ENCODE results near the gene CUL4A.
A peak's percentile ranks its signal among the peaks of the same experiment; 100 is the strongest.
"Not testable (repeated sequence)": the region's sequence is repeated elsewhere in the genome, so short reads cannot be mapped to it uniquely, and the experiment has no call there.

The CUL4A gene

GRCh38 chr13:113209336-113209758, at the start of gene CUL4A:
Gene CUL4A, plus strand, starts transcription at chr13:113209613. Its CDS starts 15 bp downstream, at chr13:113209628.
- peak within 1 kb of the TSS; percentile 96 to 100 (median 99) for H3K27ac ChIP-seq

DNA sequence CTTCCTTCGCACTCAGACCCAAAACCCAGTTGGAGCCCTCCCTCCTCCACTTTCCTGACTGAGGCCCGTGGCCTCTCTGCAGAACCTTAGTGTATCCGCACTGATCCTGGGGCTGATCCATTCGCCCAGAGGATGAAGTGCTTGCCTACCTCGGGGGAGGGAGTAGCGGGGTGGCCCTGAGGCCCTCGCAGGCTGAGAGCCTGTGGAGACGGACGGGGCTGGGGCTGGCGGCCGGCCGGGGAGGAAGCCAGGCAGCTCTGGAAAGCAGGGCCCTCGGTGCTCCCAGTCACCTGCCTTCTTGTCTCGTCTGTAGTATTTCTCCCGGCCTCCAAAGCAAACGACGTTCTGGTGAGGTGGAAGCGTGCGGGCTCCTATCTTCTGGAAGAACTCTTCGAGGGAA, 49.7 kb upstream of the CUL4A start:
- no peak overlapping the region for H3K4me3 ChIP-seq

More at GRCh38 chr13:113209336-113209758, at the start of gene CUL4A:
- H3K4me3 ChIP-seq = peak within 1 kb of the TSS; percentile 66 to 96 (median 83)

GRCh38 chr13:113160983-113161382, 48.4 kb upstream of the CUL4A start:
- H3K27ac ChIP-seq = peak overlapping the region in 2 of 21 experiments; percentile 46 to 65

More for the DNA sequence above, 49.7 kb upstream of the CUL4A start:
- no peak overlapping the region for H3K27ac ChIP-seq

DNA sequence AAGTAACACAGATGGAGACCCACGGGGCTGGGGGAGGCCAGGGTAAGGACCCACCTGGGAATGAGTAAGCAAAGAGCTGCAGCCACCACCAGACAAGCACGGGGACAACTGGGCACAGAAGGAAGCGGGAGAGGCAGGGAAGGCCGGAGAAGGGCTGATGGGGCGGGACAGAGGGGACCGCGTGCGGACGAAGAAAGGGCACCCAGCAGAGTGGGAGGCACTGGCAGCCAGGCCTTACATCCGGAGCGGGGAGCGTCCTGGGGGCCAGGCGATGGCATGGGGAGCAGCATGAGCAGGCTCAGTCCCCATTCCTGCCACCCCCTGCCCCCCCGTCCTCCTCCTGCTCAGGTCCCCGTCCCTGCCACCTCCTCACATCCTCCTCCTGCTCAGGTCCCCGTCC, 48.0 kb upstream of the CUL4A start:
- H3K4me3 ChIP-seq = no peak overlapping the region

More at GRCh38 chr13:113160983-113161382, 48.4 kb upstream of the CUL4A start:
- no peak overlapping the region for H3K4me3 ChIP-seq

DNA sequence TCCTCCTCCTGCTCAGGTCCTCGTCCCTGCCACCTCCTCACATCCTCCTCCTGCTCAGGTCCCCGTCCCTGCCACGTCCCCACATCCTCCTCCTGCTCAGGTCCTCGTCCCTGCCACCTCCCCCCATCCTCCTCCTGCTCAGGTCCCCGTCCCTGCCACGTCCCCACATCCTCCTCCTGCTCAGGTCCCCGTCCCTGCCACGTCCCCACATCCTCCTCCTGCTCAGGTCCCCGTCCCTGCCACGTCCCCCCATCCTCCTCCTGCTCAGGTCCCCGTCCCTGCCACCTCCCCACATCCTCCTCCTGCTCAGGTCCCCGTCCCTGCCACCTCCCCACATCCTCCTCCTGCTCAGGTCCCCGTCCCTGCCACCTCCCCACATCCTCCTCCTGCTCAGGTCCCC, 47.4 kb upstream of the CUL4A start:
- H3K27ac ChIP-seq, H3K4me3 ChIP-seq: not testable (repeated sequence)

More for the DNA sequence above, 48.0 kb upstream of the CUL4A start:
- peak overlapping the region in 2 of 21 experiments; percentile 46 to 65 for H3K27ac ChIP-seq

DNA sequence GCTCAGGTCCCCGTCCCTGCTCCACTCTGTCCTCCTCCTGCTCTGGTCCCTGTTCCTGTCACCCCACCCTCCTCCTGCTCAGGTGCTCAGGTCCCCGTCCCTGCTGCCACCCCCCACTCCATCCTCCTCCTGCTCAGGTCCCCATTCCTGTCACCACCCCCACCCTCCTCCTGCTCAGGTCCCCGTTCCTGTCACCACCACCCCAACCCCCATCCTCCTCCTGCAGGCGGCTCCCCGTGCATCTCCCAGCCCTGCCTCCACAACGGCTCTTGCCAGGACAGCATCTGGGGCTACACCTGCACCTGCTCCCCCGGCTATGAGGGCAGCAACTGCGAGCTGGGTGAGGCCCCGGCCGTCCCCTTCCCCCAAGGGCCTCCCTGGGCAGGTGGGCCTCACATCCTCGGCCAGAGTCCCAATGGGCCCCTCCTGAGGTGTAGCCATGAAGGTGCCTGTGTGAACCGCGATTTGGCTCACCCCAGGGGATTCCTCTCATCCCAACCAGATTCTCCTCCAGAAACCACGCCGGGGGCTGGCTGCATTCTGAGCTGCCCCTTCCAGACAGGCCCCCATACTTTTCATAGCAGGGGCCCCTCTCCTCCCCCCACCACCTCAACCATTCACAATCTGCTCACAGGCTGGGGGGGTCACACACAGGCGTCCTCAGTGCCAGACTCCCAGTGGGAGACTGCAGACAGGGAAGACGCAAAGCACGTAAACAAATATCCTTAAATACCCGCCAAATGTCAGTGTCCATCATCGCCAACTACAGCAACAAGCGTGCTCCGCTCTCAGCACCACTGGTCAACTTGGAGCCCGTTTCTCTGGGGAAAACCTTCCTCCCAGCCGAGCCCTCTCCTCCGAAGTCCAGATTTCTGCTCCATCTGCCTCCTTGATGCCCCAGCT, 46.4 kb upstream of the CUL4A start:
- Histone ChIP-seq H3K27ac (peak overlapping the region in 2 of 21 experiments; percentile 21 to 51), H3K4me3 (no peak overlapping the region)

DNA sequence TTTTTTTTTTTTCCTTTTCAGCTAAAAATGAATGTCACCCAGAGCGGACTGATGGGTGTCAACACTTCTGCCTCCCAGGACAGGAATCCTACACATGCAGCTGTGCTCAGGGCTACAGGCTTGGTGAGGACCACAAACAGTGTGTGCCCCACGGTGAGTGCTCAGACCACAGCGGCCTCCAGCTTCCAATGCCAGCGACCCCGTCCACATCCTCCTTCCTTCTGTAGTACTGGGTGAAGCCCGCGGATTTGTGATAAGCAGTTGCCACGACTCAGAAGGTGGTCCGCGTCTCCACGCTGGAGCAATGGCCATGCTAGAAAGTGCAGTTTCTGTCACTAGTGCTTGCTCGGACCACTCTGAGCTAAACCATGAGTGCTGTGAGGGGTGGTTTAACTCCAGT, 44.9 kb upstream of the CUL4A start:
- H3K27ac ChIP-seq = no peak overlapping the region
- no peak overlapping the region for H3K4me3 ChIP-seq

- Histone ChIP-seq H3K27ac (no peak overlapping the region), H3K4me3 (no peak overlapping the region)
Measured at GRCh38 chr13:113166266-113166665, 43.1 kb upstream of the CUL4A start.

- H3K27ac ChIP-seq = no peak overlapping the region
- no peak overlapping the region for H3K4me3 ChIP-seq
Measured at GRCh38 chr13:113166681-113167080, 42.7 kb upstream of the CUL4A start.

- H3K27ac ChIP-seq = no peak overlapping the region
Measured at GRCh38 chr13:113167155-113167554, 42.3 kb upstream of the CUL4A start.

DNA sequence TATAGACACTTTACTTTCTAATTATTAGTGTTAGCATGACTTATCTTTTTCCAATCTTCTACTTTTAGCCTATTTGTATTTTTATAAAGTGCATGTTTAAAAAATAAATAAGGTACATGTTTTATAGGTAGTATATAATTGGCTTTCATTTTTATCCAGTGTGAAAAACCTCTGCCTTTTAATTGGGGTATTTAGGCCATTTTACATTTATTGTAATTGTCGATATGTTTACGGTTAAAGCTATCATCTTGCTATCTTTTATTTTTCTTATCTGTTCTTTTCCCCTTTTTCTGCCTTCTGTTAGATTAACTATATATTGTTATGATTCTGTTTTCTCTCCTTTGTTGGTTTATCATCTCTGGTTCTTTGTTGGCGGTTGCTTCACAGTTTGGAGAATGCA, 41.8 kb upstream of the CUL4A start:
- no peak overlapping the region for H3K4me3 ChIP-seq

More at GRCh38 chr13:113167155-113167554, 42.3 kb upstream of the CUL4A start:
- no peak overlapping the region for H3K4me3 ChIP-seq

DNA sequence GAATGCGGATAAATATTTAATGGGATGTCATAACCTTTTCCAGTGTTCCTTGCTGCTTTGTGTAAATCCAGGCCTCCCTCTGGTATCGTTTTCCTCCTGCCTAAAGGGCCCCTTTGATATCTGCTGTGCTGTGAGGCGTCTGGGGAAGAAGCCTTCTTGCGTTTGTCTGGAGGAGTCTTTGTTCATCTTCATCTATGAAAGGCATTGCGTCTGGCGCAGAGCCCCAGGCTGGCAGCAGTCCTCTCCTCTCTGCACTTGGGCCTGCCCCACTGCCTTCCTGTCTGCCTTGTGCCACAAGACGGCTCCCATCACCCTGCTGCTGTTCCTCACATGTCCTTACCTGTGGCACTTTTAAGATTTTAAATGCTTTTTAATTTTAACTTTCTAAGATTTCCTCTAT, 41.2 kb upstream of the CUL4A start:
- H3K4me3 ChIP-seq = no peak overlapping the region
- no peak overlapping the region for H3K27ac ChIP-seq

More for the DNA sequence above, 41.8 kb upstream of the CUL4A start:
- H3K27ac ChIP-seq = no peak overlapping the region

GRCh38 chr13:113169277-113170272, 39.8 kb upstream of the CUL4A start:
- H3K4me3 ChIP-seq = no peak overlapping the region
- no peak overlapping the region for H3K27ac ChIP-seq

DNA sequence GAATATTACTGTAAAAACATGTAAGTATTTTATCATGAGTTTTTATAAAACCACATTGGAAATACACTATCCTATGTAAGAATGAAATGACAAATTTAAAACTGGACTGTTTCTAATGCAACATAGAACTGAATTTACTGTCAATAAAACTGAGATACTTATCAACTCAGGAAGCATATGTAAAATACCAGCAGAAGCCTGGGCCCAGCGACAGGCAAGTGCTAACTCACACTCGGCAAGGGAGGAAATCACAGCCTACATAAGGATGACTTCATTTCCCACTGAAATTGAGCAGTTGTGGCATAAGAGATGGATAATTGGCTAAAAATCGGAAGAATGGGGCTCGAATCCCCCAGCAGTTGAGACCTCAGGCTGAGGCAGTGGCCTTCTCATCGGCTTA, 38.9 kb upstream of the CUL4A start:
- no peak overlapping the region for H3K27ac ChIP-seq
- H3K4me3 ChIP-seq = no peak overlapping the region

GRCh38 chr13:113171250-113172125, 37.9 kb upstream of the CUL4A start:
- no peak overlapping the region for H3K27ac ChIP-seq

GRCh38 chr13:113172419-113172926, 36.9 kb upstream of the CUL4A start:
- H3K27ac ChIP-seq = no peak overlapping the region
- no peak overlapping the region for H3K4me3 ChIP-seq

More at GRCh38 chr13:113171250-113172125, 37.9 kb upstream of the CUL4A start:
- H3K4me3 ChIP-seq = no peak overlapping the region

GRCh38 chr13:113176280-113176679, 33.1 kb upstream of the CUL4A start:
- H3K27ac ChIP-seq = peak overlapping the region in 4 of 21 experiments; percentile 10 to 26 (median 18)
- H3K4me3 ChIP-seq = no peak overlapping the region

GRCh38 chr13:113176822-113177221, 32.6 kb upstream of the CUL4A start:
- Histone ChIP-seq H3K27ac (peak overlapping the region in 4 of 21 experiments; percentile 10 to 29 (median 18)), H3K4me3 (no peak overlapping the region)

Measured in skin epidermis (tissue), 12 donors.